M059J (cell line): ENCODE results near the gene IBA57. TPM values are rescaled to one million over a fixed set of nuclear protein-coding genes. Genes with fewer than 3 reads are reported as not detected.

Experiments used
- DNase-seq: peaks from one replicate; pipeline ENCODE4 v3.0.0-alpha.2; 2012; ENCODE audit warnings: low read depth
- total RNA-seq: library from RNA; depleted of rRNA; stranded (reverse); fragments of >200 nt; shearing (Covaris generic); gene quantifications from 2 replicates; pipeline ENCODE4 v1.2.3, GENCODE V29; 2014

Gene IBA57
- total RNA-seq, 1 experiment from 2014 or later: 1.5 TPM

DNA sequence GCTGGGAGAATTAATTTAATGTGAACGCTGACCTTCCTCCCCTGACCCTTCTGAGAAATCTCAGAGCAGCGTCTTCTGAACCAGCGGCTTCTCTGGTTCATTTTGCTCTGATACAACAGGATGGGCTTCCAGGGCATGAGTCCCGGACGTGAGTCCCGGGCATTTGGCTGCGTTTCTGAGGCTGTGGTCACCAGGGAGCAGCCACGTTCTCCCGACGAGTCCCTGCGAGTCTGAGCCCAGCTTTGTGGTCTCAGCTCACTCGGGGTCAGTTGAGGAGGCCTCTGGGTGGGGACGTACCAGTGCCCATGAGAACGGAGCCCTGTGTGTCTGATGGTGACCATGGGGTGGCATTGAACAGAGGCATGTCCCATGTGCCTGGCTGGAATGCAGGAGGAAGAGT is 24.6 kb downstream of the IBA57 start:
- DNase-seq: no peak

- DNase-seq: no peak
Observed at GRCh38 chr1:228190778-228191177, 25.2 kb downstream of the IBA57 start.

GRCh38 chr1:228194436-228194835 is 28.8 kb downstream of the IBA57 start:
- DNase-seq: no peak

GRCh38 chr1:228194921-228195812 is 29.6 kb downstream of the IBA57 start:
- no peak for DNase-seq

DNA sequence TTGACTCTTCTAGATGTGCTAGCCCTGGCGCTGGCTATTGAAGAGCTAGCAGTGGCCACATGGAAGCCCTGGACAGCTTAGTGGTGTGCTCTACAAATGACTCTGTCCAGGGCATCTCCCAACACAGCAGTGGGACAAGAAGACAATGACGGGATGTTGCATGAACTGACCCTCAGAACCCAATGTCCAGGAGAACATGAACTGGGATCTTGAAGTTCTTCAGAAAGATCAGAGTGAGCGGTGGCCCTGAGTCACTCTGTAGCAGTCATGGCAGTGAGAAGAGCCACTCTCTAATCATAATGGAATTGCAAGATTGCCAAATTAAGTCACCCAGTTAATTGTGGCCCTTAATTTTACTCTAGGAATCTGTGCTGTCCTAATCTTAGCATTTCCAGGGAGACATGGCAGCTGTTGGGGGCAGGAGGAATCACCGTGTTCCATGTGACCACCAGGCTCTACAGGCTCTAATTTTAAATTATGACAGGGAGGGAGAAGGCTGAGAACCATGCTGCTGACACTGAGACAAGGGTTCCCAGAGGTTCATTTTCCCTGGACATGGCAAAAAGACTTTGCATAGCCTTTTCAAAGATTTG is 32.0 kb downstream of the IBA57 start:
- DNase-seq: no peak

GRCh38 chr1:228198977-228199590 is 33.5 kb downstream of the IBA57 start:
- no peak for DNase-seq

GRCh38 chr1:228204958-228205357 is 39.4 kb downstream of the IBA57 start:
- no peak for DNase-seq

- DNase-seq: no peak
Observed at GRCh38 chr1:228205526-228206436, 40.2 kb downstream of the IBA57 start.

DNA sequence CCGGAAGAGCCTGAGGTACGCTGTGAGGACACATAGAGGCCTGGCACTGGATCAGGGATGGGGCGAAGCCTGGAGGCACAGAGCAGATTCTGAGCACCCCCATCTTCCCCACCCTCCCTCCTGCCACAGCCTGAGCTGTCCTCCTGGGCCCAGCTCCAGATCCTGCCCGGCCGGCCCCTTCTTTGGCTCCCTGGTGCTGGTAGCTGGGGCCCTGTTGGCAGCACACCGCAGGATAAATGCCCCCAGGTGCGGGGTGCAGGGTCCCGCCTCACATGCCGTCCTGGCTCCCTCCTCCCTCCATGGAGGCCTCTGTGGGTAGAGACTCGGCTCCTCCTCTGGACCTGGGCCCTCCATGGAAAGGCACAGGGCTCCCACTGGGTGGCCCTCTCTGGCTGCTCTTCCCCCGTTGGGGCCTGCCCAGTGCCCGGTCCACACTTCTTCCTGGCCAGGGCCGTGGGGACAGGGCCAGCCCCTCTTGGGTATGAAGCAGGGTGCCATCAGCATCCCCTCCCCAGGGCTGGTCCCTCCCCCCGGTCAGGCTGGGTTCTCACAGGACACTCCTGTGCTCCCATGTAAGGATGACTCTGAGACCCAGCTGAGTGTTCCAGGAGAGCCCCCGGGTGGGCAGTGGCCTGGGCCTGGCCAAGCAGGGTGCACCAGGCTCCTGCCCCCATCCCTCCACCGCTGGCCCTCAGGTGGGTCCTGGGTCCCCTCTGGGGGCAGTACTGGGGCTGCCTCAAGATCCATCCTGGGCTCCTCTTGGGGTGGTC is 41.2 kb downstream of the IBA57 start:
- DNase-seq: peak; percentile 30

- no peak for DNase-seq
Observed at GRCh38 chr1:228207381-228207810, 41.8 kb downstream of the IBA57 start.

DNA sequence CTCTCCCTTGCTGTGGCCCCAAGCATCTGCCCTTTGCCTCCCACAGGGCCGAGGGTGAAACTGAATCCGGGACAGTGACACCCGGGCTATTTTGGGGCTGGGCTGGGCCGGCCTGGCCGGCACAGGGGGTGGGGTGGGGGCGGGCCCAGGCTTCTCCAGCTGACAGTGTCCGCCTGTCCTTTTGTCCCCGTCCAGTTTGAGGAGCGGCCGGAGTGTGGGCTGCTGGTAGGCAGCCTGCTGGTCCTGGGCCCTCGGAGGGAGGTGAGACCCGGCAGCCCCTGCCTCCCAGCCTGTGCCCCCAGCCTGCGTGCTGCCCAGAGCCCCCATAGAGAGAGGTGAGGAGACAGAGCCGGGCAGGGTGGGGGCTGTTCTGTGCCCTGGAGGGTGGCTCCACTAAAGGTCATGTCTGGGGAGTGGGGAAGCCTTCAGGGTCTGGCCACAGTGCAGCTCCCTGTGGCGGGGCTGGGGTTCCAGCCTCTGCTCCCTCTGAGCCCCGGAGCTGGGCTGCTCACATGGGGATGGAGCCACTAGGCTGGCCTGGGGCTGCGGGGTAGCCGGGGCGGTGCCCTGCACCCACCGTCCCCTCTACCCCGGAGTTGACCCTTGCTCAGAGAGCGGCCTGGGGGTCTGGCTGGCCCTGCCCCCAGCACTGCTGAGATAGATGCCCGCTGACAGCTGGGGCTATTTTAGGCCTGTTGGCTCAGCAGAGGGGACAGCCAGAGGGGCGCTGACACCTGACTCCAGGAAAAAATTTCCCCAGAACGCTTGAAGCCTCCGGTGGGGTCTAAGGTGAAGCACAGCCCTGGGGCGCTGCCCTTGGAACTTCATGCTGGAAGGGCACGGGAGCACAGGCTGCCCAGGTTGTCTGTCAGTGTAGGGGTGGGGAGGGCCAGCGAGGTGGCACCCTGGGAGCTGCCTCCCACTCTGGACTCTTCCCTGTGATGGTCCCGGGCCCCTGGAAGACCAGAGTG is 42.5 kb downstream of the IBA57 start, which contains the start of gene OBSCN:
OBSCN (plus strand) TSS at position 194 of the 971 bp plus-strand sequence. CDS start 3,740 bp downstream, outside the sequence.
- DNase-seq: no peak

- no peak for DNase-seq
Observed at GRCh38 chr1:228208831-228209551, 43.4 kb downstream of the IBA57 start.

DNA sequence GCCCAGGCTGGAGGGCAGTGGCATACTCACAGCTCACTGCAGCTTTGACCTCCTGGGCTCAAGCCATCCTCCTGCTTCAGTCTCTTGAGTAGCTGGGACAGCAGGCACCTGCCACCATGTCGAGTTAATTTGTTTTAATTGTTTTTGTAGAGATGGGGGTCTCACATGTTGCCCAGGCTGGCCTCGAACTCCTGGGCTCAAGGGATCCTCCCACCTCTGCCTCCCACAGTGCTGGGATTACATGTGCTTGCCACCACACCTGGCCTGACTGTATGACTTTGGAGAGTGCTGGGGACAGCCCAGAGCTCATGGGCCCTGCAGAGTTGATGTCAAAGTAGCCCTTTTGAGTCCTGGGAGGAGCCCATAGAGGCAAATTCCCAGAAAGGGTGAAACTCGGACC is 44.1 kb downstream of the IBA57 start:
- DNase-seq: no peak

DNA sequence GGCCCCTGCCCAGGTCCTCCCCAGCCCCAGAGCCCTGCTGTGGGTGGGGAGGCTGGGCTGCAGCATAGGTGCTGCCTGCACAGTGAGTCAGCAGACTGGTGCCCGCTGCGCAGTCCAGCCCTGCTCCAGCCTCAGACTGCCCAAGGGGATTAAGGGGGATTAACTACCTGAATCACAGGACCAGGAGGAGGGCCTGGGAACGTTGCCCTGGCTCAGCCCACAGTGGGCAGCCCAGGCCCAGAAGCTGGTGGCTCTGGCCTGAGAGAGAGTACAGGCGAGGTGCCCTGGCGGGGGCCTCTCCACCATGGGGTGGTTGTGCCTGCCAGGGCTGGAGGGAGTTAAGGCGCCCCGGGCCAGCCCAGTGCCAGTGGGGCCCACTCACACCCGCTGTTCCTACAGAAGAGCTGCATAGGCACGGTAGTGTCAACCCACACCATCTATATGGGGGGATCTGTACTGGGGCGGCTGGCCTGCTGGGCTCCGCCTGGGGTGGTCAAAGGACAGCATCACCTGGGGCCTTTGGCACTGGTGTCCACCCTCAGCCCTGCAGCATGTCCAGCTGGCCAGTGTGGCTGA is 44.6 kb downstream of the IBA57 start:
- DNase-seq: peak; percentile 88

- DNase-seq: no peak
Observed at GRCh38 chr1:228210712-228211530, 45.3 kb downstream of the IBA57 start.

GRCh38 chr1:228211531-228212414 is 46.2 kb downstream of the IBA57 start:
- no peak for DNase-seq
